Ovary (tissue), 9 donors: ENCODE measurements around the gene KRTAP12-3. TPM values are rescaled to one million over a fixed set of nuclear protein-coding genes. Genes with fewer than 3 reads are reported as not detected.
"Not testable (repeated sequence)": the region's sequence is repeated elsewhere in the genome, so short reads cannot be mapped to it uniquely, and the experiment has no call there.

ENCODE experiments used
- DNase-seq, 5 donors: peaks; one replicate each; pipeline ENCODE4 v3.0.0-alpha.2; 2019 to 2020
- H3K27ac ChIP-seq, 2 donors: fragments of 200-600 bp; one replicate each; pipeline versions ENCODE4 v1.5.1 to v1.8.0; 2019 to 2022
- H3K27me3 ChIP-seq: fragments of 200-600 bp; one replicate; pipeline ENCODE4 v1.8.0; 2022
- H3K36me3 ChIP-seq: fragments of 200-600 bp; sonication (generic); one replicate; pipeline ENCODE4 v1.5.1; 2019
- H3K4me1 ChIP-seq: one replicate; pipeline ENCODE4 v1.8.1; 2013; ENCODE audit warnings: mild to moderate bottlenecking, moderate library complexity; ENCODE audit not compliant: insufficient read depth
- H3K4me3 ChIP-seq: fragments of 200-600 bp; sonication (generic); one replicate; pipeline ENCODE4 v1.5.1; 2017
- H3K9me3 ChIP-seq, 2 donors: fragments of 200-600 bp in 1 of 2; sonication (generic) in 1 of 2; one replicate each; pipeline versions ENCODE4 v1.5.1 to v1.8.1; 2013 to 2019; ENCODE audit warnings: mild to moderate bottlenecking in 1 of 2, moderate library complexity in 1 of 2
- EP300 ChIP-seq: sonication (generic); formaldehyde crosslinking; IDR thresholded peaks from one replicate; pipeline ENCODE4 v1.6.1; 2017; ENCODE audit warnings: antibody characterized with exemption
- POLR2A ChIP-seq: fragments of 450-650 bp; IDR thresholded peaks from one replicate; pipeline ENCODE4 v1.6.1; 2017; ENCODE audit warnings: antibody characterized with exemption, mild to moderate bottlenecking, moderate library complexity
- WGBS, 3 donors: extraction: QIAGEN DNeasy Blood & Tissue Kit in 1 of 3; methylation state at CpG; one replicate each; pipeline versions ENCODE4 v1.1.5 to v1.1.7; 2013 to 2017; 5-methylcytosine and 5-hydroxymethylcytosine counted together
- intact Hi-C, 4 donors: fragments of 100-400 bp; cut with DNase I; formaldehyde crosslinking; loops; one replicate each; pipeline versions ENCODE4 v1.11.0 to v1.15.1; 2022 to 2023
- polyA plus RNA-seq, 2 donors: library from polyadenylated mRNA; stranded (reverse); fragments of 200-250 nt in 1 of 2; fragments of 350-450 nt in 1 of 2; fragmentation: Illumina TruSeq in 1 of 2; extraction: RNeasy Lipid Tissue Mini Kit (QIAGEN cat#74804) in 1 of 2; gene quantifications; one replicate each; pipeline ENCODE4 v1.2.3, GENCODE V29; 2013 to 2014
- total RNA-seq, 7 donors: library from RNA; depleted of rRNA in 2 of 7; stranded (reverse); fragments of >200 nt in 2 of 7; fragmentation: NEBNext Ultra II Directional in 3 of 7; extraction: Animal tissue kit (Norgen Biotek cat#: 25700) in 3 of 7; gene quantifications; one replicate each; pipeline versions ENCODE4 v1.1.0 to v1.2.4, GENCODE V29; 2016 to 2023
- TF ChIP-seq, protein P1 (sequence below), 3 donors: fragments of 450-650 bp in 2 of 3; fragments of 200-600 bp in 1 of 3; IDR thresholded peaks; one replicate each; pipeline versions ENCODE4 v1.5.1 to v1.8.0; 2016 to 2022; ENCODE audit warnings: antibody characterized with exemption in 3 of 3, mild to moderate bottlenecking in 1 of 3
- donor health status: DM: no; HTN: no; CAD: no; lungs with moderate emphysema.
- donor health status: DM: no; HTN: no; CAD: no.
- donor health status: Bipolar disorder and iron deficiency.
- donor health status: DM: yes; HTN: yes; CAD: no.
- donor health status: DM: no; HTN: no; CAD: no.
- donor health status: DM: yes; HTN: yes; CAD: no.

Gene KRTAP12-3
- total and polyA plus RNA-seq, 9 donors = not detected

DNA sequence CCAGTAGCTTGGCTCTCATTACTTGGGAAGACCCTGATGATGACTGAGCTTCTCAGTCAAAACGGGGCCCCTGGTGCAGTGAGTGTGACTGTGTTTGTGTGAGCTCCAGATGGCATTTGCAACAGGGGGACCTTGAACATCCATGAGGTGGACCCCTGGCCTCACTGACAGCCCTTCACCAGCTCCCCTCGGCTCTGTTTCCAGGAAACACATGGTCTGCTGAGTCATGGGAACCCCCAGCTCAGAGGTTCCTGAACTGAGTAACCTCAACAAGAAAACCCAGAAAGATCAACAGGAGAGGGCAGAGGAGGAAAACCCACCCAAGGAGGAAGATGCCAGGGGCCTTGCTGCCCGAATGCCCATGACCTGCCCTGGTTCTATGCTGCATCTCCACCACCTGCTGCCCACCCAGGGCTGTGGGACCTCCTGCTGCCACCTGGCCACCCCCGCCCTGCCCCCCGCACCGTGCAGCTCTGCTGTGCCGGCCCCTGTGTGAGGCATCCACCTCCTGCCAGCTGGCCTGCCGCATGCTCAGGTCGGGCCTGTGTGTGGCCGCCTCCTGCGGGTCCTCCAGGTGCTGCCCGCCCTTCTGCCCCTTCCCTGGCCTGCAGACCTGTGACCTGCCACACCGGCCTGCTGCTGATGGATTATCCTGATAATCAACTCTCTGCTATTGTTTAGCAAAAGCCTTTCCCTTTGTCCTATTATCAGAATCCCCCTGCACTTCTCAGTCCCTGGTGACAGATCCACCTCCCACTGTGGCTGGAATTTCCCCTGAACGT is 28.5 kb downstream of the KRTAP12-3 start:
- DNase-seq = no peak
- H3K9me3 ChIP-seq = no peaks in the 10 kb centered on the region
- H3K27me3 ChIP-seq = no peaks in the 10 kb centered on the region
- no peak overlapping the region for H3K27ac ChIP-seq
- intact Hi-C loops = no loop called here
- TF ChIP-seq, protein P1, sequence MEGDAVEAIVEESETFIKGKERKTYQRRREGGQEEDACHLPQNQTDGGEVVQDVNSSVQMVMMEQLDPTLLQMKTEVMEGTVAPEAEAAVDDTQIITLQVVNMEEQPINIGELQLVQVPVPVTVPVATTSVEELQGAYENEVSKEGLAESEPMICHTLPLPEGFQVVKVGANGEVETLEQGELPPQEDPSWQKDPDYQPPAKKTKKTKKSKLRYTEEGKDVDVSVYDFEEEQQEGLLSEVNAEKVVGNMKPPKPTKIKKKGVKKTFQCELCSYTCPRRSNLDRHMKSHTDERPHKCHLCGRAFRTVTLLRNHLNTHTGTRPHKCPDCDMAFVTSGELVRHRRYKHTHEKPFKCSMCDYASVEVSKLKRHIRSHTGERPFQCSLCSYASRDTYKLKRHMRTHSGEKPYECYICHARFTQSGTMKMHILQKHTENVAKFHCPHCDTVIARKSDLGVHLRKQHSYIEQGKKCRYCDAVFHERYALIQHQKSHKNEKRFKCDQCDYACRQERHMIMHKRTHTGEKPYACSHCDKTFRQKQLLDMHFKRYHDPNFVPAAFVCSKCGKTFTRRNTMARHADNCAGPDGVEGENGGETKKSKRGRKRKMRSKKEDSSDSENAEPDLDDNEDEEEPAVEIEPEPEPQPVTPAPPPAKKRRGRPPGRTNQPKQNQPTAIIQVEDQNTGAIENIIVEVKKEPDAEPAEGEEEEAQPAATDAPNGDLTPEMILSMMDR (IDR thresholded peaks at IDR 0.05) = no peak
- TF ChIP-seq EP300 = no peak
- 34 to 42% (median 37%) methylated on average over 13 to 14 of the region's 14 CpGs for WGBS, 3 donors
- no peaks in the 10 kb centered on the region for H3K4me1 ChIP-seq
- no peak overlapping the region for H3K4me3 ChIP-seq
- no peaks in the 10 kb centered on the region for H3K36me3 ChIP-seq

DNA sequence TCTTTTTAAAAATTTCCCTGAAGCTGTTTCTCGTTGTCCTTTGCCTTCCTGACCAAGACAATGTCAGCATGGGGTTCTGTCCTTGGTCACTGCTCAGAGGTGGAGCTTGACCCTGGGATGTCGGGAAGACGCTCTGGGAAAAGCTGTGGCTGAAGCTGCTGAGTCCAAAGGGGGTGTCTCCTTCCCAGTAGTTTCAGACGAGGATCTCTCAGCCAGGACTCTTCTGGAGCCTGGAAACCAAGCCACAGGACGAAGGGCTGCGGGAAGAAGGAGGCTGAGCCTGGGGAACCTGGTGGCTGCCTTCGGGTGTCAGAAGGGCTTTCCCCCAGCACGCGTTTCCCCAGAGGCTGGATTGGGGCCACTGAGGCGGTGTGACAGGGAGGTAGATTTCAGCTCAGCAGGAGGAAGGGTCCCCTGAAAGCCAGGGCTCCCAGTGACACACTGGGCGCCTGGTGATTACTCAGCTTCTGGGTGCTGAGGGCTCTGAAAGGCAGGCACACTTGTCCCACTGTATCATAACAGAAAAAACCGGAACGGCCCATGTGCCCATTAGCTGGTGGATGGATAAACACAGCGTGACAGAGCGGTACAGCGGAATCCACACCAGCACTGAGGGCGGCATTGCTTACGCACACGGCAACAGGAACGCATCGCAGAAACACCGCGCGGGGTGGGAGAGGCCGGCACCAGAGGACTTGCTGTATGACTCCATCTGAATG is 29.3 kb downstream of the KRTAP12-3 start:
- intact Hi-C loops = no loop called here
- no peak overlapping the region for H3K4me3 ChIP-seq
- 67 to 71% (median 68%) methylated on average over 25 of the region's 25 CpGs for WGBS, 3 donors
- DNase-seq = no peak
- no peaks in the 10 kb centered on the region for H3K36me3 ChIP-seq
- H3K4me1 ChIP-seq = no peaks in the 10 kb centered on the region
- no peaks in the 10 kb centered on the region for H3K27me3 ChIP-seq
- H3K27ac ChIP-seq = no peak overlapping the region
- TF ChIP-seq EP300 (no peak), POLR2A (no peak)
- TF ChIP-seq, protein P1 (IDR thresholded peaks at IDR 0.05) = no peak
- H3K9me3 ChIP-seq = no peaks in the 10 kb centered on the region

DNA sequence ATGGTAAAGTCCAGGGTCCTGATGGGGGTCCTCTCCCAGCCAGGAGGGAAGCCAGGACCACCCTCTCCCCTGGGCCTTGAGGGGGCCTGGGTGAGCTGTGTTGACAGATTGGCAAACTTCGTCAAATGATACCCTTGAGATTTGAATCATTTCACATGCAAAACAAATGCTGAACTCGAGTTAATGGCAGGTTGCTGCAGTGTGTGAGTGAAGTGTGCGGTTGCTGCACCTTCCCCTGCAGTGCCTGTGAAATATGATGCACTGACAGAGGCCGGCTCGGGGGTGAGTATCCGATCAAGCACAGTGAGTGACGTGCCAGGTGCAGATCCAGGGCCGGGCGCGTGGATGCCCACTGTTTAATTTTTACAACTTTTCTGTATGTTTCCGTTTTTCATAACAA is 29.9 kb downstream of the KRTAP12-3 start:
- H3K36me3 ChIP-seq = no peaks in the 10 kb centered on the region
- no peaks in the 10 kb centered on the region for H3K4me1 ChIP-seq
- H3K4me3 ChIP-seq = no peak overlapping the region
- no peak for DNase-seq
- intact Hi-C loops = no loop called here
- 17 to 33% (median 24%) methylated on average over 11 of the region's 11 CpGs for WGBS, 3 donors
- H3K27me3 ChIP-seq = no peaks in the 10 kb centered on the region
- H3K9me3 ChIP-seq = no peaks in the 10 kb centered on the region
- H3K27ac ChIP-seq = no peak overlapping the region
- TF ChIP-seq, protein P1 (IDR thresholded peaks at IDR 0.05) = no peak
- TF ChIP-seq EP300 (no peak), POLR2A (no peak)

DNA sequence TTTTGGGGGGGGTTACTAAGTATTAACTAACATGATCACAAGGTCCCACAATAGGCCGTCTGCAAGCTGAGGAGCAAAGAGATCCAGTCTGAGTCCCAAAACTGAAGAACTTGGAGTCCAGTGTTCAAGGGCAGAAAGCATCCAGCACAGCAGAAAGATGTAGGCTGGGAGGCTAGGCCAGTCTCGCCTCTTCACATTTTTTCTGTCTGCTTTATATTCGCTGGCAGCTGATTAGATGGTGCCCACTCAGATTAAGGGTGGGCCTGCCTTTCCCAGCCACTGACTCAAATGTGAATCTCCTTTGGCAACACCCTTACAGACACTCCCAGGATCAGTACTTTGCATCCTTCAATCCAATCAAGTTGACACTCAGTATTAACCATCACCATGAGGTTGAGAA is 32.0 kb downstream of the KRTAP12-3 start:
- H3K36me3 ChIP-seq, DNase-seq, H3K9me3 ChIP-seq, intact Hi-C loops, H3K4me1 ChIP-seq, H3K4me3 ChIP-seq, H3K27me3 ChIP-seq, H3K27ac ChIP-seq: not testable (repeated sequence)
- 75 to 86% (median 81%) methylated on average over 3 of the region's 3 CpGs for WGBS, 3 donors

DNA sequence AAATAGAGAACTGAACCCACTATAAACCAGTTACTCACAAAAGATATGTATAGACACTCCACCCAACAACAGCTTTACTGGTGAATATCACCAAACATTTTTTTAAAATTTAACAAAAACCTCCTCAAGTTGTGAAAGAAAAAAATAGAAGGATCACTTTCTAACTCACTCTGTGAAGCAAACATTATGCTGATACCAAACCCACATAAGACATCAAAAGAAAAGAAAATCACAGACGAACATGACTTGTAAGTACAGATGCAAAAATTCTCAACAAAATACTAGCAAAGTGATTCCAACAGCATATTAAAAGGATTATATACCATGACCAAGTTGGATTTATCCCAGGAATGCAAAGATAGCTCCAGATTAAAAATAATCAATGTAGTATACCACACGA is 34.0 kb downstream of the KRTAP12-3 start:
- WGBS, 3 donors = 42 to 58% (median 53%) methylated on average over 2 of the region's 2 CpGs
- no peaks in the 10 kb centered on the region for H3K9me3 ChIP-seq
- H3K4me1 ChIP-seq = no peaks in the 10 kb centered on the region
- intact Hi-C loops = no loop called here
- DNase-seq = no peak
- no peak overlapping the region for H3K27ac ChIP-seq
- no peak overlapping the region for H3K4me3 ChIP-seq
- no peaks in the 10 kb centered on the region for H3K27me3 ChIP-seq
- TF ChIP-seq, protein P1 (IDR thresholded peaks at IDR 0.05) = no peak
- TF ChIP-seq EP300 = no peak
- H3K36me3 ChIP-seq = no peaks in the 10 kb centered on the region
